Gastroesophageal sphincter (tissue), 4 donors: ENCODE results near the gene AP1M2. TPM values are rescaled to one million over a fixed set of nuclear protein-coding genes. Genes with fewer than 3 reads are reported as not detected.
"Not testable (repeated sequence)": the region's sequence is repeated elsewhere in the genome, so short reads cannot be mapped to it uniquely, and the experiment has no call there.

Experiments used
- ATAC-seq: fragments of 150-250 bp; one replicate; pipeline ENCODE4 v1.9.1; 2016; ENCODE audit warnings: mild to moderate bottlenecking, moderate library complexity
- H3K27ac ChIP-seq, 4 donors: fragments of 200-600 bp; sonication (generic) in 3 of 4; 1 replicate in 3 of 4; 2 replicates in 1 of 4; pipeline ENCODE4 v1.5.1; 2016 to 2019
- H3K27me3 ChIP-seq: fragments of 200-600 bp; sonication (generic); one replicate; pipeline ENCODE4 v1.5.1; 2019
- H3K36me3 ChIP-seq, 2 donors: fragments of 200-600 bp; sonication (generic); one replicate each; pipeline ENCODE4 v1.5.1; 2019; ENCODE audit warnings: control low read depth in 1 of 2
- H3K4me1 ChIP-seq, 3 donors: fragments of 200-600 bp; sonication (generic); 1 replicate in 2 of 3; 2 replicates in 1 of 3; pipeline ENCODE4 v1.5.1; 2016 to 2019; ENCODE audit warnings: control low read depth in 2 of 3
- H3K4me3 ChIP-seq, 2 donors: fragments of 200-600 bp; sonication (generic); one replicate each; pipeline ENCODE4 v1.5.1; 2019; ENCODE audit warnings: mild to moderate bottlenecking in 1 of 2, moderate library complexity in 1 of 2
- H3K9me3 ChIP-seq, 3 donors: fragments of 200-600 bp; sonication (generic); one replicate each; pipeline ENCODE4 v1.5.1; 2017 to 2019; ENCODE audit warnings: control low read depth in 2 of 3
- EP300 ChIP-seq: sonication (generic); formaldehyde crosslinking; IDR thresholded peaks from one replicate; pipeline ENCODE4 v1.6.1; 2017; ENCODE audit warnings: antibody characterized with exemption, mild to moderate bottlenecking
- POLR2A ChIP-seq, 2 donors: fragments of 450-650 bp; IDR thresholded peaks; one replicate each; pipeline ENCODE4 v1.6.1; 2017; ENCODE audit warnings: antibody characterized with exemption in 2 of 2, mild to moderate bottlenecking in 2 of 2, moderate library complexity in 1 of 2
- POLR2AphosphoS5 ChIP-seq: sonication (generic); formaldehyde crosslinking; IDR thresholded peaks from one replicate; pipeline ENCODE4 v1.6.1; 2017; ENCODE audit warnings: antibody characterized with exemption
- WGBS, 2 donors: methylation state at CpG; one replicate each; pipeline ENCODE4 v1.1.5; 2018; ENCODE audit warnings: low coverage in 1 of 2; 5-methylcytosine and 5-hydroxymethylcytosine counted together
- total RNA-seq, 4 donors: library from RNA; depleted of rRNA; stranded (reverse); fragments of >200 nt; gene quantifications; one replicate each; pipeline ENCODE4 v1.1.0, GENCODE V29; 2016
- TF ChIP-seq, protein P1 (sequence below), 4 experiments: fragments of 200-600 bp in 2 of 4; fragments of 450-650 bp in 2 of 4; sonication (generic) in 1 of 4; IDR thresholded peaks; one replicate each; pipeline ENCODE4 v1.5.1; 2017 to 2019; ENCODE audit warnings: antibody characterized with exemption in 4 of 4, mild to moderate bottlenecking in 2 of 4, moderate library complexity in 2 of 4

Gene AP1M2
- total RNA-seq, 4 donors from 2014 or later: 13.2 TPM; not detected in 3

DNA sequence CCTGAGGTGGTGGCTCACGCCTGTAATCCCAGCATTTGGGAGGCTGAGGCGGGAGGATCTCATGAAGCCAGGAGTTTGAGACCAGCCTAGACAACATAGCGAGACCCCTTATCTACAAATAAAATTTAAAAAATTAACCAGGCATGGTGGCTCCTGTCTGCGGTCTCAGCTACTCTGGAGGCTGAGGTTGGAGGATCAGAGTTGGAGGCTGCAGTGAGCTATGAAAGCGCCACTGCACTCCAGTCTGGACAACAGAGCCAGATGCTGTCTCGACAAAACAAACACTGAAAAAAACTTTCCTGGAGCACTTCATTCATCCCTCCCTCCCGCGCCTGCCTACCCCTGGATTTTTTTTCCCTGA, 44.1 kb downstream of the AP1M2 start:
- no peaks in the 10 kb centered on the region for H3K9me3 ChIP-seq
- TF ChIP-seq, protein P1, sequence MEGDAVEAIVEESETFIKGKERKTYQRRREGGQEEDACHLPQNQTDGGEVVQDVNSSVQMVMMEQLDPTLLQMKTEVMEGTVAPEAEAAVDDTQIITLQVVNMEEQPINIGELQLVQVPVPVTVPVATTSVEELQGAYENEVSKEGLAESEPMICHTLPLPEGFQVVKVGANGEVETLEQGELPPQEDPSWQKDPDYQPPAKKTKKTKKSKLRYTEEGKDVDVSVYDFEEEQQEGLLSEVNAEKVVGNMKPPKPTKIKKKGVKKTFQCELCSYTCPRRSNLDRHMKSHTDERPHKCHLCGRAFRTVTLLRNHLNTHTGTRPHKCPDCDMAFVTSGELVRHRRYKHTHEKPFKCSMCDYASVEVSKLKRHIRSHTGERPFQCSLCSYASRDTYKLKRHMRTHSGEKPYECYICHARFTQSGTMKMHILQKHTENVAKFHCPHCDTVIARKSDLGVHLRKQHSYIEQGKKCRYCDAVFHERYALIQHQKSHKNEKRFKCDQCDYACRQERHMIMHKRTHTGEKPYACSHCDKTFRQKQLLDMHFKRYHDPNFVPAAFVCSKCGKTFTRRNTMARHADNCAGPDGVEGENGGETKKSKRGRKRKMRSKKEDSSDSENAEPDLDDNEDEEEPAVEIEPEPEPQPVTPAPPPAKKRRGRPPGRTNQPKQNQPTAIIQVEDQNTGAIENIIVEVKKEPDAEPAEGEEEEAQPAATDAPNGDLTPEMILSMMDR (IDR thresholded peaks at IDR 0.05): no peak
- TF ChIP-seq POLR2AphosphoS5 (no peak), POLR2A (IDR thresholded peaks at IDR 0.05) (no peak), EP300 (no peak)
- ATAC-seq: no peak
- H3K27ac ChIP-seq: peak overlapping the region in 3 of 4 donors; percentile 81 to 92 (median 92)
- peaks cover 16% of the 10 kb centered on the region for H3K27me3 ChIP-seq
- peaks cover 0 to 21% of the 10 kb centered on the region in 2 donors for H3K36me3 ChIP-seq
- H3K4me3 ChIP-seq: peak overlapping the region; percentile 86 to 98
- 26 to 45% methylated on average over 6 to 7 of the region's 8 CpGs for WGBS, 2 donors
- H3K4me1 ChIP-seq: peaks cover 0 to 28% (median 8%) of the 10 kb centered on the region in 3 donors

- not testable (repeated sequence) for H3K4me1 ChIP-seq, H3K9me3 ChIP-seq, H3K36me3 ChIP-seq, ATAC-seq, H3K27ac ChIP-seq, H3K4me3 ChIP-seq
- 40 to 58% methylated on average over 1 to 5 of the region's 9 CpGs for WGBS, 2 donors
- peaks cover 45% of the 10 kb centered on the region for H3K27me3 ChIP-seq
Measured at GRCh38 chr19:10539016-10539415, 48.1 kb downstream of the AP1M2 start.

GRCh38 chr19:10538204-10538983, 48.7 kb downstream of the AP1M2 start:
- no peak for ATAC-seq
- no peak overlapping the region for H3K27ac ChIP-seq
- WGBS, 2 donors: 36 to 74% methylated on average over 3 to 18 of the region's 20 CpGs
- TF ChIP-seq POLR2AphosphoS5: no peak
- no peak for TF ChIP-seq EP300
- no peak for TF ChIP-seq POLR2A (IDR thresholded peaks at IDR 0.05)
- TF ChIP-seq, protein P1 (IDR thresholded peaks at IDR 0.05): no peak
- H3K4me3 ChIP-seq: no peak overlapping the region
- no peaks in the 10 kb centered on the region for H3K36me3 ChIP-seq
- H3K27me3 ChIP-seq: peaks cover 45% of the 10 kb centered on the region
- no peaks in the 10 kb centered on the region for H3K9me3 ChIP-seq
- peaks cover 0 to 5% (median 0%) of the 10 kb centered on the region in 3 donors for H3K4me1 ChIP-seq

- Histone ChIP-seq H3K9me3 (no peaks in the 10 kb centered on the region), H3K4me3 (no peak overlapping the region), H3K27me3 (peaks cover 45% of the 10 kb centered on the region), H3K36me3 (no peaks in the 10 kb centered on the region), H3K27ac (no peak overlapping the region), H3K4me1 (no peaks in the 10 kb centered on the region)
- ATAC-seq: no peak
- TF ChIP-seq EP300 (no peak), POLR2A (IDR thresholded peaks at IDR 0.05) (no peak), POLR2AphosphoS5 (no peak)
- TF ChIP-seq, protein P1 (IDR thresholded peaks at IDR 0.05): no peak
- 59 to 64% methylated on average over 5 to 9 of the region's 11 CpGs for WGBS, 2 donors
Measured at GRCh38 chr19:10537668-10538067, 49.4 kb downstream of the AP1M2 start.

DNA sequence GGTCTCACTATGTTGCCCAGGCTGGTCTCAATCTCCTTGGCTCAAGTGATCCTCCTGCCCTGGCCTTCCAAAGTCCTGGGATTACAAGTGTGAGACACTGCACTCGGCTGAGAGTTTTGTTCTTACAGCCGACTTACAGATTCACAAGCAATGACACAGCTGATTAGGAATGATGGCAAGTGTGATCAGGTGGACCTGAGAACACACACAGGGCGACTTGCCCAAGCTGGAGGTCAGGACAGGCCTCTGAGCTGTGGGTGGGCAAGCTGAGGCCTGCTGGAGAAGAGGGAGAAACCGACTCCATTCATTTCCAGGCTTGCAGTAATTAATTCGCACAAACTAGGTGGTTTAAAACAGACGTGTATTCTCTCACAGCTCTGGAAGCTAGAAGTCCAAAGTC, 51.5 kb downstream of the AP1M2 start:
- no peak overlapping the region for H3K4me3 ChIP-seq
- 50 to 77% methylated on average over 2 to 5 of the region's 6 CpGs for WGBS, 2 donors
- H3K9me3 ChIP-seq: no peaks in the 10 kb centered on the region
- no peak for ATAC-seq
- H3K36me3 ChIP-seq: no peaks in the 10 kb centered on the region
- H3K27ac ChIP-seq: no peak overlapping the region
- peaks cover 45% of the 10 kb centered on the region for H3K27me3 ChIP-seq
- H3K4me1 ChIP-seq: no peaks in the 10 kb centered on the region
- TF ChIP-seq POLR2AphosphoS5: no peak
- TF ChIP-seq POLR2A (IDR thresholded peaks at IDR 0.05): no peak
- TF ChIP-seq EP300: no peak
- TF ChIP-seq, protein P1 (IDR thresholded peaks at IDR 0.05): no peak
